ENCODE results near the gene LARP1. TPM values are rescaled to one million over a fixed set of nuclear protein-coding genes. Genes with fewer than 3 reads are reported as not detected.
"Not testable (repeated sequence)": the region's sequence is repeated elsewhere in the genome, so short reads cannot be mapped to it uniquely, and the experiment has no call there.

LARP1 gene
- total RNA-seq, 2 experiments from 2014 or later = 200 to 203 TPM

- no peak for DNase-seq
- H3K27me3 Mint-ChIP-seq (ENCODE audit: low read depth) = no peaks in the 10 kb centered on the region
- H3K36me3 Mint-ChIP-seq (ENCODE audit: low read depth) = no peaks in the 10 kb centered on the region
- H3K4me1 Mint-ChIP-seq (ENCODE audit: low read depth) = no peaks in the 10 kb centered on the region
- CTCF ChIA-PET = interaction anchor here (0.5 kb wide), 1 partner anchor 68 kb away, joined by 3 read pairs; no protein-coding TSS in a partner anchor
- H3K9me3 Mint-ChIP-seq = no peaks in the 10 kb centered on the region
- intact Hi-C loops (cut with micrococcal nuclease) = no loop called here
- H3K27ac Mint-ChIP-seq = no peak overlapping the region
- H3K4me3 Mint-ChIP-seq = no peak overlapping the region
Measured at GRCh38 chr5:154722936-154723335, 32.2 kb upstream of the LARP1 start.

- no peaks in the 10 kb centered on the region for H3K27me3 Mint-ChIP-seq (ENCODE audit: low read depth)
- DNase-seq = no peak
- H3K4me1 Mint-ChIP-seq (ENCODE audit: low read depth) = no peaks in the 10 kb centered on the region
- no peaks in the 10 kb centered on the region for H3K36me3 Mint-ChIP-seq (ENCODE audit: low read depth)
- H3K4me3 Mint-ChIP-seq = no peak overlapping the region
- CTCF ChIA-PET = interaction anchor here (0.6 to 0.7 kb wide), 2 partner anchors 17 to 45 kb away, joined by 3 to 5 read pairs; no protein-coding TSS in a partner anchor
- no peak overlapping the region for H3K27ac Mint-ChIP-seq
- intact Hi-C loops (cut with micrococcal nuclease) = no loop called here
- no peaks in the 10 kb centered on the region for H3K9me3 Mint-ChIP-seq
Measured at GRCh38 chr5:154723740-154724505, 31.3 kb upstream of the LARP1 start.

GRCh38 chr5:154727361-154727760 is 27.8 kb upstream of the LARP1 start:
- no peak overlapping the region for H3K27ac Mint-ChIP-seq
- CTCF ChIA-PET = no interaction called here
- H3K36me3 Mint-ChIP-seq (ENCODE audit: low read depth) = no peaks in the 10 kb centered on the region

GRCh38 chr5:154728939-154729588 is 26.1 kb upstream of the LARP1 start:
- intact Hi-C loops (cut with micrococcal nuclease) = no loop called here
- peaks cover 2% of the 10 kb centered on the region for H3K9me3 Mint-ChIP-seq
- H3K27ac Mint-ChIP-seq = no peak overlapping the region
- no peaks in the 10 kb centered on the region for H3K36me3 Mint-ChIP-seq (ENCODE audit: low read depth)
- DNase-seq = no peak
- H3K27me3 Mint-ChIP-seq (ENCODE audit: low read depth) = no peaks in the 10 kb centered on the region
- H3K4me1 Mint-ChIP-seq (ENCODE audit: low read depth) = no peaks in the 10 kb centered on the region
- H3K4me3 Mint-ChIP-seq = no peak overlapping the region
- CTCF ChIA-PET = interaction anchor here (1.2 kb wide), 1 partner anchor 15 kb away, joined by 3 read pairs; no protein-coding TSS in a partner anchor

More at GRCh38 chr5:154727361-154727760, 27.8 kb upstream of the LARP1 start:
- intact Hi-C loops (cut with micrococcal nuclease) = no loop called here
- peaks cover 2% of the 10 kb centered on the region for H3K9me3 Mint-ChIP-seq
- no peaks in the 10 kb centered on the region for H3K27me3 Mint-ChIP-seq (ENCODE audit: low read depth)
- no peaks in the 10 kb centered on the region for H3K4me1 Mint-ChIP-seq (ENCODE audit: low read depth)
- no peak overlapping the region for H3K4me3 Mint-ChIP-seq
- DNase-seq = no peak

- Mint-ChIP-seq H3K4me3 (no peak overlapping the region), H3K36me3 (ENCODE audit: low read depth) (no peaks in the 10 kb centered on the region), H3K4me1 (ENCODE audit: low read depth) (no peaks in the 10 kb centered on the region), H3K9me3 (peaks cover 2% of the 10 kb centered on the region), H3K27me3 (ENCODE audit: low read depth) (no peaks in the 10 kb centered on the region), H3K27ac (no peak overlapping the region)
- CTCF ChIA-PET = interaction anchor here (0.6 to 1.2 kb wide), 2 partner anchors 16 to 77 kb away, joined by 3 read pairs; no protein-coding TSS in a partner anchor
- intact Hi-C loops (cut with micrococcal nuclease) = no loop called here
- no peak for DNase-seq
Measured at GRCh38 chr5:154729613-154730012, 25.6 kb upstream of the LARP1 start.

- H3K4me1 Mint-ChIP-seq (ENCODE audit: low read depth); intact Hi-C loops (cut with micrococcal nuclease); H3K4me3 Mint-ChIP-seq; H3K9me3 Mint-ChIP-seq; H3K36me3 Mint-ChIP-seq (ENCODE audit: low read depth); H3K27ac Mint-ChIP-seq; DNase-seq; H3K27me3 Mint-ChIP-seq (ENCODE audit: low read depth): not testable (repeated sequence)
- CTCF ChIA-PET = interaction anchor here (0.6 kb wide), 1 partner anchor 325 kb away, joined by 7 read pairs; no protein-coding TSS in a partner anchor
Measured at GRCh38 chr5:154730761-154731160, 24.4 kb upstream of the LARP1 start.

- Mint-ChIP-seq H3K9me3 (peaks cover 2% of the 10 kb centered on the region), H3K27me3 (ENCODE audit: low read depth) (no peaks in the 10 kb centered on the region), H3K36me3 (ENCODE audit: low read depth) (no peaks in the 10 kb centered on the region), H3K4me1 (ENCODE audit: low read depth) (no peaks in the 10 kb centered on the region), H3K4me3 (no peak overlapping the region), H3K27ac (no peak overlapping the region)
- CTCF ChIA-PET = interaction anchor here (0.7 kb wide), 1 partner anchor 18 kb away, joined by 6 read pairs; no protein-coding TSS in a partner anchor
- DNase-seq = no peak
- intact Hi-C loops (cut with micrococcal nuclease) = no loop called here
Measured at GRCh38 chr5:154732212-154732611, 23.0 kb upstream of the LARP1 start.

GRCh38 chr5:154734370-154735248 is 20.6 kb upstream of the LARP1 start:
- no peak overlapping the region for H3K27ac Mint-ChIP-seq
- no peak for DNase-seq
- intact Hi-C loops (cut with micrococcal nuclease) = loop anchor here (1.0 kb wide), 1 partner anchor 48 kb away; no protein-coding TSS in a partner anchor
- H3K4me3 Mint-ChIP-seq = no peak overlapping the region
- no peaks in the 10 kb centered on the region for H3K36me3 Mint-ChIP-seq (ENCODE audit: low read depth)
- no peaks in the 10 kb centered on the region for H3K4me1 Mint-ChIP-seq (ENCODE audit: low read depth)
- CTCF ChIA-PET = interaction anchor here (0.7 to 1.3 kb wide), 2 partner anchors 84 to 527 kb away, joined by 4 to 6 read pairs; no protein-coding TSS in a partner anchor
- peaks cover 2% of the 10 kb centered on the region for H3K9me3 Mint-ChIP-seq
- H3K27me3 Mint-ChIP-seq (ENCODE audit: low read depth) = no peaks in the 10 kb centered on the region

- H3K9me3 Mint-ChIP-seq; H3K4me1 Mint-ChIP-seq (ENCODE audit: low read depth); H3K27me3 Mint-ChIP-seq (ENCODE audit: low read depth); H3K36me3 Mint-ChIP-seq (ENCODE audit: low read depth); H3K4me3 Mint-ChIP-seq; DNase-seq; intact Hi-C loops (cut with micrococcal nuclease); H3K27ac Mint-ChIP-seq: not testable (repeated sequence)
- CTCF ChIA-PET = interaction anchor here (0.6 to 1.3 kb wide), 2 partner anchors 85 to 159 kb away, joined by 4 to 6 read pairs; no protein-coding TSS in a partner anchor
Measured at GRCh38 chr5:154735362-154735761, 19.8 kb upstream of the LARP1 start.

- H3K4me1 Mint-ChIP-seq (ENCODE audit: low read depth); DNase-seq; H3K9me3 Mint-ChIP-seq; CTCF ChIA-PET; intact Hi-C loops (cut with micrococcal nuclease); H3K27me3 Mint-ChIP-seq (ENCODE audit: low read depth); H3K36me3 Mint-ChIP-seq (ENCODE audit: low read depth); H3K27ac Mint-ChIP-seq; H3K4me3 Mint-ChIP-seq: not testable (repeated sequence)
Measured at GRCh38 chr5:154736372-154736771, 18.8 kb upstream of the LARP1 start.

- no peak overlapping the region for H3K27ac Mint-ChIP-seq
- no peaks in the 10 kb centered on the region for H3K27me3 Mint-ChIP-seq (ENCODE audit: low read depth)
- intact Hi-C loops (cut with micrococcal nuclease) = no loop called here
- DNase-seq = no peak
- H3K36me3 Mint-ChIP-seq (ENCODE audit: low read depth) = no peaks in the 10 kb centered on the region
- H3K9me3 Mint-ChIP-seq = no peaks in the 10 kb centered on the region
- no peaks in the 10 kb centered on the region for H3K4me1 Mint-ChIP-seq (ENCODE audit: low read depth)
- CTCF ChIA-PET = no interaction called here
- no peak overlapping the region for H3K4me3 Mint-ChIP-seq
Measured at GRCh38 chr5:154737667-154738320, 17.4 kb upstream of the LARP1 start.
